Body of pancreas (tissue), 4 donors: ENCODE data around the gene EXOC1. TPM values are rescaled to one million over a fixed set of nuclear protein-coding genes. Genes with fewer than 3 reads are reported as not detected.

Experiments
- ATAC-seq: fragments of 150-250 bp; one replicate; pipeline ENCODE4 v1.9.1; 2016
- DNase-seq, 4 donors: peaks; one replicate each; pipeline ENCODE4 v3.0.0-alpha.2; 2019
- H3K27ac ChIP-seq, 4 donors: fragments of 200-600 bp; sonication (generic); 1 replicate in 3 of 4; 2 replicates in 1 of 4; pipeline versions ENCODE4 v1.5.1 to v1.6.1; 2016 to 2019; ENCODE audit warnings: mild to moderate bottlenecking in 1 of 4, mixed read lengths in 1 of 4, moderate library complexity in 1 of 4
- H3K27me3 ChIP-seq, 2 donors: fragments of 200-600 bp; sonication (generic); one replicate each; pipeline ENCODE4 v1.6.0; 2016; ENCODE audit warnings: mild to moderate bottlenecking in 1 of 2
- H3K36me3 ChIP-seq, 2 donors: fragments of 200-600 bp; sonication (generic); replicated peaks in 1 of 2; 2 replicates each; pipeline ENCODE4 v1.5.1; 2016; ENCODE audit warnings: low read depth in 2 of 2; ENCODE audit not compliant: insufficient read depth in 1 of 2
- H3K4me1 ChIP-seq: fragments of 200-600 bp; sonication (generic); one replicate; pipeline ENCODE4 v1.6.0; 2016
- H3K4me3 ChIP-seq, 2 donors: fragments of 200-600 bp; sonication (generic); 1 replicate in 1 of 2; 2 replicates in 1 of 2; pipeline ENCODE4 v1.5.1; 2016 to 2019
- H3K9me3 ChIP-seq, 3 donors: fragments of 200-600 bp; sonication (generic); 1 replicate in 2 of 3; 2 replicates in 1 of 3; pipeline ENCODE4 v1.5.1; 2016
- POLR2A ChIP-seq, 3 donors: fragments of 450-650 bp; IDR thresholded peaks; one replicate each; pipeline ENCODE4 v1.6.1; 2016; ENCODE audit warnings: antibody characterized with exemption in 3 of 3, mild to moderate bottlenecking in 2 of 3
- WGBS, 2 donors: methylation state at CpG; one replicate each; pipeline ENCODE4 v1.1.5; 2017; 5-methylcytosine and 5-hydroxymethylcytosine counted together
- intact Hi-C: fragments of 100-400 bp; cut with DNase I; formaldehyde crosslinking; loops from one replicate; pipeline ENCODE4 v1.15.1; 2023
- small RNA-seq: library from RNA; depleted of rRNA; stranded (forward); fragments of <200 nt; gene quantifications from one replicate; pipeline ENCODE3, GENCODE V24; 2016
- total RNA-seq, 2 donors: library from RNA; depleted of rRNA; stranded (reverse); fragments of >200 nt; gene quantifications; one replicate each; pipeline ENCODE4 v1.1.0, GENCODE V29; 2016
- TF ChIP-seq, protein P1 (sequence below), 7 experiments: fragments of 450-650 bp in 4 of 7; fragments of 200-600 bp in 3 of 7; sonication (generic) in 3 of 7; IDR thresholded peaks; one replicate each; pipeline ENCODE4 v1.5.1; 2016 to 2019; ENCODE audit warnings: antibody characterized with exemption in 7 of 7

Gene EXOC1
- total RNA-seq, 2 donors from 2014 or later, result 16.9 to 37.9 TPM

DNA sequence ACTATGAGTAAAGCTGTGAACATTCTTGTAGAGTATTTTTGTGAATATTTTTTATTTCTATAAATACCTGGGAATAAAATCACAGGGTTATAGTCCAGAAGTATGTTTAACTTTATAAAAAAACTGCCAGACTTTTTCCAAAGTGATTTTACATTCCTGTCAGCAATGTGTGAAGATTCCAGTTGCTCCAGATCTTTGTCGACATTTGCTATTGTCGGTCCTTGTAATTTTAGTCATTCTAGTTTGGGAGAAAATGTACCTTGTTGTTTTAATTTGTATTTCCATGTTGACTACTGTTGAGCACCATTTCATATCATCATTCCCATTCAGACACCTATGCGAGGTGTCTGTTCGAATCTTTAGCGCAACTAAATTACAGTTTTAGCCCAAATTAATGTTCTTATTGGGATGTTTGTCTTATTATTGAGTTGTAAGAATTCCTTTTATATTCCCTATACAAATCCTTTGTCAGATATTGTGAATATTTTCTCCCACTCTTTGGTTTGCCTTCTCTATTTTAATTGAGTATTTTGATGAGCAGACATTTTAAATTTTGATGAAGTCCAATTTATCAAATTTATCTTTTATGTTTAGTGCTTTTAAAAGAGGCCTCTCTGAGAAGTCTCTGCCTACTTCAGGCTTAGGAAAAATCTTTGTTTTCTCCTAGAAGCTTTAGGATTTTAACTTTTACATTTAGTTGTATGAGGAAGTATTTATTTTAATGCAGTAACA is 97.9 kb downstream of the EXOC1 start:
- intact Hi-C loops, result no loop called here
- Histone ChIP-seq H3K36me3 (peaks cover 0 to 3% of the 10 kb centered on the region in 2 donors), H3K27me3 (peaks cover 0 to 2% of the 10 kb centered on the region in 2 donors), H3K9me3 (no peaks in the 10 kb centered on the region), H3K4me1 (peaks cover 17% of the 10 kb centered on the region), H3K27ac (no peak overlapping the region), H3K4me3 (no peak overlapping the region)
- 95 to 98% methylated on average over 5 of the region's 5 CpGs for WGBS, 2 donors
- no peak for TF ChIP-seq POLR2A (IDR thresholded peaks at IDR 0.05)
- TF ChIP-seq, protein P1, sequence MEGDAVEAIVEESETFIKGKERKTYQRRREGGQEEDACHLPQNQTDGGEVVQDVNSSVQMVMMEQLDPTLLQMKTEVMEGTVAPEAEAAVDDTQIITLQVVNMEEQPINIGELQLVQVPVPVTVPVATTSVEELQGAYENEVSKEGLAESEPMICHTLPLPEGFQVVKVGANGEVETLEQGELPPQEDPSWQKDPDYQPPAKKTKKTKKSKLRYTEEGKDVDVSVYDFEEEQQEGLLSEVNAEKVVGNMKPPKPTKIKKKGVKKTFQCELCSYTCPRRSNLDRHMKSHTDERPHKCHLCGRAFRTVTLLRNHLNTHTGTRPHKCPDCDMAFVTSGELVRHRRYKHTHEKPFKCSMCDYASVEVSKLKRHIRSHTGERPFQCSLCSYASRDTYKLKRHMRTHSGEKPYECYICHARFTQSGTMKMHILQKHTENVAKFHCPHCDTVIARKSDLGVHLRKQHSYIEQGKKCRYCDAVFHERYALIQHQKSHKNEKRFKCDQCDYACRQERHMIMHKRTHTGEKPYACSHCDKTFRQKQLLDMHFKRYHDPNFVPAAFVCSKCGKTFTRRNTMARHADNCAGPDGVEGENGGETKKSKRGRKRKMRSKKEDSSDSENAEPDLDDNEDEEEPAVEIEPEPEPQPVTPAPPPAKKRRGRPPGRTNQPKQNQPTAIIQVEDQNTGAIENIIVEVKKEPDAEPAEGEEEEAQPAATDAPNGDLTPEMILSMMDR (IDR thresholded peaks at IDR 0.05), result no peak
- no peak for ATAC-seq
- no peak for DNase-seq

Small RNA genes within 50 kb of the gene (small RNA-seq; reads per million reads assigned to genes)
- not detected for gene RNU6-652P

Other genes with a start within 250 kb of the EXOC1 start
- gene NMU, start 217.3 kb upstream of the EXOC1 start, total RNA-seq, result not detected
- gene EXOC1L, start 33.9 kb upstream of the EXOC1 start, total RNA-seq, result not detected
- 1 to 10 TPM; 7.5 to 8.9 TPM for gene CEP135, start 95.3 kb downstream of the EXOC1 start, total RNA-seq